ENCODE results near the gene MAML3.

- no peak for TF ChIP-seq POLR2AphosphoS5 (IDR thresholded peaks at IDR 0.05; ENCODE audit: low read depth)
- TF ChIP-seq CTCF (IDR thresholded peaks at IDR 0.05; ENCODE audit: insufficient read depth, low read length), result no peak
These were observed 427.4 kb downstream of the MAML3 start for GRCh38 chr4:139726615-139727014.

Data from HL-60 (cell line).